Loucy (cell line): ENCODE measurements around the gene ADAM8.

ENCODE experiments used
- H2AFZ ChIP-seq: fragments of 200-600 bp; sonication (generic); 2 replicates; pipeline ENCODE4 v1.6.0; 2016; ENCODE audit warnings: antibody characterized with exemption, mild to moderate bottlenecking, low read length, moderate library complexity
- H3F3A ChIP-seq: fragments of 200-600 bp; 2 replicates; pipeline ENCODE4 v1.6.0; 2016; ENCODE audit warnings: antibody characterized with exemption, low read depth, mild to moderate bottlenecking
- H3K27me3 ChIP-seq: fragments of 200-600 bp; sonication (generic); 2 replicates; pipeline ENCODE4 v1.6.1; 2014; ENCODE audit warnings: low read length, mild to moderate bottlenecking; ENCODE audit not compliant: insufficient read depth, poor library complexity, severe bottlenecking
- H3K36me3 ChIP-seq: fragments of 200-600 bp; sonication (generic); 2 replicates; pipeline ENCODE4 v1.6.1; 2016; ENCODE audit warnings: low read length; ENCODE audit not compliant: insufficient read depth
- H3K4me1 ChIP-seq: fragments of 200-600 bp; sonication (generic); 2 replicates; pipeline ENCODE4 v1.5.1; 2014; ENCODE audit warnings: low read length, mild to moderate bottlenecking; ENCODE audit not compliant: insufficient read depth, poor library complexity, severe bottlenecking
- H3K4me2 ChIP-seq: fragments of 200-600 bp; sonication (generic); 2 replicates; pipeline ENCODE4 v1.6.0; 2014; ENCODE audit warnings: antibody characterized with exemption, low read length, low read depth, mild to moderate bottlenecking; ENCODE audit not compliant: poor library complexity, severe bottlenecking
- H3K4me3 ChIP-seq: fragments of 200-600 bp; sonication (generic); 2 replicates; pipeline ENCODE4 v1.5.1; 2014; ENCODE audit warnings: low read length, mild to moderate bottlenecking, mixed read lengths; ENCODE audit not compliant: poor library complexity, severe bottlenecking
- H3K79me2 ChIP-seq: fragments of 200-600 bp; sonication (generic); 2 replicates; pipeline ENCODE4 v1.6.1; 2014; ENCODE audit warnings: low read length; ENCODE audit not compliant: insufficient read depth
- H3K9ac ChIP-seq: fragments of 200-600 bp; sonication (generic); 2 replicates; pipeline ENCODE4 v1.6.0; 2014; ENCODE audit warnings: mild to moderate bottlenecking, low read depth, low read length, moderate library complexity; ENCODE audit not compliant: poor library complexity, severe bottlenecking
- H3K9me2 ChIP-seq: fragments of 200-600 bp; sonication (generic); replicated peaks from 2 replicates; pipeline ENCODE4 v1.6.1; 2016; ENCODE audit warnings: low read depth, low read length, mixed read lengths
- H3K9me3 ChIP-seq: fragments of 200-600 bp; sonication (generic); 2 replicates; pipeline ENCODE4 v1.6.1; 2014; ENCODE audit warnings: mild to moderate bottlenecking, antibody characterized with exemption, low read length, low read depth; ENCODE audit not compliant: insufficient read depth
- H4K20me1 ChIP-seq: fragments of 200-600 bp; sonication (generic); 2 replicates; pipeline ENCODE4 v1.6.0; 2014; ENCODE audit warnings: antibody characterized with exemption, low read length, mild to moderate bottlenecking; ENCODE audit not compliant: insufficient read depth, poor library complexity, severe bottlenecking
- EZH2phosphoT487 ChIP-seq: fragments of 200-600 bp; IDR thresholded peaks from 2 replicates; pipeline ENCODE4 v1.6.1; 2018; ENCODE audit warnings: antibody characterized with exemption, mild to moderate bottlenecking, moderate library complexity, borderline replicate concordance
- TF ChIP-seq, protein P1 (sequence below): fragments of 200-600 bp; sonication (generic); conservative IDR thresholded peaks from 2 replicates; pipeline ENCODE4 v1.5.1; 2014; ENCODE audit warnings: mild to moderate bottlenecking, antibody characterized with exemption, low read length

The ADAM8 gene

DNA sequence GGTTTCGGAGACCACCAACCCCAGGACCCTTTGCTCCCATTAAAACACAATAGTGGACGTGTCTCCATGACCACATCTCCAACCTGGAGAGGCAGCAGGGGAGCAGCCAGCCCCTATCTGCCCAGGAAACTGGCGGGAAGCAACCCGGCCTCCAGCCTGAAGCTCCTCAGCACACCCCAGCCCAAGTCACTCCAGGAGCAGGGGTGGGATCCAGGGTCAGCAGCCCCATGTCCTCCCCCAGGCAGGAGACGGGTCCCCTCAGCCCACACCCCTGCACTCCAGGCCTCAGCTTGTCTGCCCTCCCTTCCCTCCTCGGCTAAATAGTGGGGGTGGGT, 601 bp downstream of the ADAM8 start:
- no peaks in the 10 kb centered on the region for H4K20me1 ChIP-seq
- no peaks in the 10 kb centered on the region for H3K79me2 ChIP-seq
- H3K4me2 ChIP-seq = no peak overlapping the region
- peaks cover 55% of the 10 kb centered on the region for H3K4me1 ChIP-seq
- no peaks in the 10 kb centered on the region for H3K27me3 ChIP-seq
- H3K9me2 ChIP-seq = no peaks in the 10 kb centered on the region
- no peak overlapping the region for H3K4me3 ChIP-seq
- no peaks in the 10 kb centered on the region for H3F3A ChIP-seq
- H3K9ac ChIP-seq = peak overlapping the region; percentile 62
- no peak overlapping the region for H2AFZ ChIP-seq
- H3K36me3 ChIP-seq = no peaks in the 10 kb centered on the region; the same call in 1 of the 2 replicates
- no peaks in the 10 kb centered on the region for H3K9me3 ChIP-seq
- TF ChIP-seq EZH2phosphoT487 = no peak
- TF ChIP-seq, protein P1, sequence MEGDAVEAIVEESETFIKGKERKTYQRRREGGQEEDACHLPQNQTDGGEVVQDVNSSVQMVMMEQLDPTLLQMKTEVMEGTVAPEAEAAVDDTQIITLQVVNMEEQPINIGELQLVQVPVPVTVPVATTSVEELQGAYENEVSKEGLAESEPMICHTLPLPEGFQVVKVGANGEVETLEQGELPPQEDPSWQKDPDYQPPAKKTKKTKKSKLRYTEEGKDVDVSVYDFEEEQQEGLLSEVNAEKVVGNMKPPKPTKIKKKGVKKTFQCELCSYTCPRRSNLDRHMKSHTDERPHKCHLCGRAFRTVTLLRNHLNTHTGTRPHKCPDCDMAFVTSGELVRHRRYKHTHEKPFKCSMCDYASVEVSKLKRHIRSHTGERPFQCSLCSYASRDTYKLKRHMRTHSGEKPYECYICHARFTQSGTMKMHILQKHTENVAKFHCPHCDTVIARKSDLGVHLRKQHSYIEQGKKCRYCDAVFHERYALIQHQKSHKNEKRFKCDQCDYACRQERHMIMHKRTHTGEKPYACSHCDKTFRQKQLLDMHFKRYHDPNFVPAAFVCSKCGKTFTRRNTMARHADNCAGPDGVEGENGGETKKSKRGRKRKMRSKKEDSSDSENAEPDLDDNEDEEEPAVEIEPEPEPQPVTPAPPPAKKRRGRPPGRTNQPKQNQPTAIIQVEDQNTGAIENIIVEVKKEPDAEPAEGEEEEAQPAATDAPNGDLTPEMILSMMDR = no peak

DNA sequence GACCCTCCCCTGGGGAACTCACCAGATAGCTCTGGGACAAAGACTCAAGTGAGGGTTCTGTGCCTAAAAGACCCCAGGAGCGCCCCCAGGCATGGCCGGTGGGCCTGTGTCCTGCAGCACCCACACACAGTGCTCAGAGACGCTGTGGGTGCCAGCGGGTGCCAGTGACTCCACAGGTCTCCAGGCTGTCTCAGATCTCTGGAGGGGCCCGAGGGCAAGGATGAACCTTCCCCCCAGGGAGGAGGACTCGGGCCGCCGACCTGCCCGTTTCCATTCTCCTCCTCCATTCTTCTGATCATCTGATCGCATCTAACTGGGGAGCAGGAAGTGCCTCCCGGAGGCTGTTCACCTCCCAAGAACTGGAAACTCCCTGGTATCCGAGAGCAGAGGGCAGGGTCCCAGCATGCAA, 980 bp downstream of the ADAM8 start:
- Histone ChIP-seq H3K4me3 (peak overlapping the region; percentile 50), H3K27me3 (no peaks in the 10 kb centered on the region), H3K36me3 (no peaks in the 10 kb centered on the region), H3F3A (no peaks in the 10 kb centered on the region), H4K20me1 (no peaks in the 10 kb centered on the region), H3K9me3 (no peaks in the 10 kb centered on the region), H3K9ac (peak overlapping the region; percentile 62), H2AFZ (no peak overlapping the region), H3K9me2 (no peaks in the 10 kb centered on the region), H3K79me2 (no peaks in the 10 kb centered on the region), H3K4me2 (peak overlapping the region; percentile 62), H3K4me1 (peaks cover 55% of the 10 kb centered on the region)
- no peak for TF ChIP-seq EZH2phosphoT487
- TF ChIP-seq, protein P1 = no peak

DNA sequence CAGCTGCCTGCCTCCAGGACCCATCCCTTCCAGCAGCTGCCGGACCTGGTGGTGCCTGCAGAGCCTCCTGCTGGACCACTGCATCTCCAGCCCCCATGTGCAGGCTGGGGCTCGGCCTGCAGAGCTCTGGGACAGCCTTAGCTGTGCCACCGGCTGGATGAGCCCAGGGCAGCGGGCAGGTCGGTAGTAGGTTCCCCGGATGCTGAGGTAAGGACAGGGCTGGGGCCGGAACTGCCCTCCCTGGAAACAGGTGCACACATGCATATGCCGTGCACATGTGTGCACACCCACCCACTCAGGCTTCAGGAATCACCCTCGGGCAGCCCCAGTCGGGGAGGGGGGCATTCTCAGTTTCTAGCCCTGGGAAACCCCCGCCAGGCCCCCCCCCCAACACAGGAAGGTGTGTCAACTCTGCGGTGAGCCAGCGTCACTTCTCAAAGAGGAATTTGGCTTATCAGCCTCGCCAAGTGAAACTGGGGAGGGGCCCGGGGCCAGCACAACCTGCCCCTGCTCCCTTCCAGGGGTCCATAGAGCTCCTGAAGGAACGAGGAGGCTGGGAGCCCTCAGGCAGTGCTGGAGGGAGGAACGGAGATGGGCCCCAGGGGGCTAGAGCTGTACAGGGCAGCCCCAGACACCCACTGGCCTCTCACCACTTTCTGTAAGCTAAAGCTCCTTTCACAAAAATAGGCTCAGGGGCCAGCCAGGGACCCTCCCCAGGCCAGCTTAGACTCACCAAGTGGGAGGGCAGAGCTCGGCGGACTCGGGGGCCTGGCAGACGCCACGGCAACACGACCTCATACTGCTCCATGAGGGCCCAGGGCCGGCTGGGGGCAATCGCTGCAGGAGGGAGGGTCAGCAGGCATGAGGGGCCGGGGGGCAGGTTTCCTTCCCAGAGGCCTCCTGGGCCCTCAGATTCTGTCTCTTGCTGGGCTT, 1.7 kb downstream of the ADAM8 start:
- peaks cover 49% of the 10 kb centered on the region for H3K4me1 ChIP-seq
- H3K4me3 ChIP-seq = peak overlapping the region; percentile 50
- no peaks in the 10 kb centered on the region for H3K27me3 ChIP-seq
- no peaks in the 10 kb centered on the region for H4K20me1 ChIP-seq
- H3K9me3 ChIP-seq = no peaks in the 10 kb centered on the region
- peak overlapping the region; percentile 62 for H3K9ac ChIP-seq
- no peaks in the 10 kb centered on the region for H3F3A ChIP-seq
- no peaks in the 10 kb centered on the region for H3K36me3 ChIP-seq
- H3K4me2 ChIP-seq = peak overlapping the region; percentile 62
- H3K79me2 ChIP-seq = no peaks in the 10 kb centered on the region
- H3K9me2 ChIP-seq = no peaks in the 10 kb centered on the region
- no peak overlapping the region for H2AFZ ChIP-seq
- TF ChIP-seq, protein P1 = no peak
- TF ChIP-seq EZH2phosphoT487 = no peak
